SK-N-SH (cell line): ENCODE results near the gene BTRC.

Experiments used
- CTCF ChIP-seq: fragments of 200-600 bp; sonication (generic); IDR thresholded peaks from 2 replicates; pipeline ENCODE4 v1.6.1; 2017; ENCODE audit warnings: antibody characterized with exemption, mild to moderate bottlenecking, moderate library complexity
- ELF1 ChIP-seq: IDR thresholded peaks from 2 replicates; pipeline ENCODE4 v1.4.0; 2012
- FOSL2 ChIP-seq: IDR thresholded peaks from 2 replicates; pipeline ENCODE4 v1.4.0; 2012; ENCODE audit warnings: low read depth, mild to moderate bottlenecking, moderate library complexity, borderline replicate concordance
- GATA2 ChIP-seq: sonication (generic); formaldehyde crosslinking; IDR thresholded peaks from 2 replicates; pipeline ENCODE4 v1.5.0; 2020; ENCODE audit warnings: mild to moderate bottlenecking, missing genetic modification reagents
- NFIC ChIP-seq: IDR thresholded peaks from 2 replicates; pipeline ENCODE4 v1.4.0; 2012; ENCODE audit warnings: borderline replicate concordance
- POLR2AphosphoS5 ChIP-seq: IDR thresholded peaks from 2 replicates; pipeline ENCODE4 v1.6.1; 2012; ENCODE audit warnings: low read depth, low read length
- SIN3A ChIP-seq: IDR thresholded peaks from 2 replicates; pipeline ENCODE4 v1.6.1; 2012; ENCODE audit warnings: low read depth, mild to moderate bottlenecking, low read length, moderate library complexity, borderline replicate concordance
- TAF1 ChIP-seq: IDR thresholded peaks from 2 replicates; pipeline ENCODE4 v1.6.1; 2012; ENCODE audit warnings: low read depth, mild to moderate bottlenecking, low read length, moderate library complexity, borderline replicate concordance
- TCF12 ChIP-seq: IDR thresholded peaks from 2 replicates; pipeline ENCODE4 v1.4.0; 2012
- USF2 ChIP-seq: fragments of 150-350 bp; IDR thresholded peaks from 2 replicates; pipeline ENCODE4 v1.6.1; 2017; ENCODE audit warnings: antibody characterized with exemption, low read length, low read depth, borderline replicate concordance

- TF ChIP-seq GATA2 (CRISPR knock-in tag) = no peak
- no peak for TF ChIP-seq FOSL2
- no peak for TF ChIP-seq NFIC
- TF ChIP-seq TAF1 = no peak
- TF ChIP-seq POLR2AphosphoS5 = no peak
- TF ChIP-seq ELF1 = no peak
- TF ChIP-seq CTCF = no peak
- TF ChIP-seq TCF12 = no peak
- TF ChIP-seq USF2 = no peak
- TF ChIP-seq SIN3A = no peak
These were observed 135.4 kb downstream of the BTRC start for GRCh38 chr10:101489355-101489754.
